A549 treated with AZD2906 at 1 μM for 4 hours (cell line): ENCODE measurements around the gene MPHOSPH9. TPM values are rescaled to one million over a fixed set of nuclear protein-coding genes. Genes with fewer than 3 reads are reported as not detected.

Experiments
- total RNA-seq: library from RNA; stranded (reverse); fragments of 200-300 nt; extraction: Qiagen RNA extraction; gene quantifications from 5 replicates; pipeline ENCODE4 v1.2.3, GENCODE V29; 2022

MPHOSPH9 gene
- 16.7 to 21.0 TPM (median 20.5 TPM) in 5 replicates for total RNA-seq

DNA sequence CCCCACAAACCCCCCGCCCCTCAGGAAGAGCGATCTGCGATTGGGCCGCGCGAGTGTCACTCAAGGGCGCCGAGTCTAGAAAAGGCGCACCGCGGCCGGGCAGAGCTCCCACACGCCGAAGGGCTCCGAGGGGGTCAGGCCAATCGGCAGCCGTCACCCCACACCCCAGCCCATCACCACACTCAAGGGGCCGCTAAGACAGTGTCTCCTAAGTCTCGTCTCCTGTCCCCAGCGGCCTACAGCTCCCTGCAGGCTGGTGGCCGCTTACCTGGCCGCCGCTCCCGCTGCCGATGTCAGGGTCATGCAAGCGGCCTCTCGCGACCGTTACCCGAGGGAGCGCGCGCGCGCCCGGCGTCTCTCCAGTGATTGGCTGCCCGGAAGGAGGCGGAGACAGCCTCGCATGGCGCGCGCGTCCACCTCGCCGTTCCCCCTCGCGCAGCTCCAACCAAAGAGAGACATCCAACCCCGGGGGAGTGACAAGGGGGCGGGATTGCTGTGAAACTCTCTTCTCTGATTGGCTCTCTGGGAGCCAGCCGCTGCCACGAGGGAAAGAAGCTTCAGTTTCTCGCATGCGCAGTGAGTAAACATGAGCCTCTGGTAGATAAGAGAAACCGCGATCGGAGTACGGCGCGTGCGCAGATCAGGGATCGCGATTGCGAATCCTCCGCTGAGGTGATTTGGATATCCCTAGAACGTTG is at the start of gene MPHOSPH9, which contains the start of gene MTRFR:
Gene MPHOSPH9, minus strand, starts transcription at position 335 of the 698 bp plus-strand sequence. CDS start 2,777 bp downstream, outside the sequence.
Gene MTRFR, plus strand, starts transcription at position 630 of the 698 bp plus-strand sequence. CDS start 20,239 bp downstream, outside the sequence.

DNA sequence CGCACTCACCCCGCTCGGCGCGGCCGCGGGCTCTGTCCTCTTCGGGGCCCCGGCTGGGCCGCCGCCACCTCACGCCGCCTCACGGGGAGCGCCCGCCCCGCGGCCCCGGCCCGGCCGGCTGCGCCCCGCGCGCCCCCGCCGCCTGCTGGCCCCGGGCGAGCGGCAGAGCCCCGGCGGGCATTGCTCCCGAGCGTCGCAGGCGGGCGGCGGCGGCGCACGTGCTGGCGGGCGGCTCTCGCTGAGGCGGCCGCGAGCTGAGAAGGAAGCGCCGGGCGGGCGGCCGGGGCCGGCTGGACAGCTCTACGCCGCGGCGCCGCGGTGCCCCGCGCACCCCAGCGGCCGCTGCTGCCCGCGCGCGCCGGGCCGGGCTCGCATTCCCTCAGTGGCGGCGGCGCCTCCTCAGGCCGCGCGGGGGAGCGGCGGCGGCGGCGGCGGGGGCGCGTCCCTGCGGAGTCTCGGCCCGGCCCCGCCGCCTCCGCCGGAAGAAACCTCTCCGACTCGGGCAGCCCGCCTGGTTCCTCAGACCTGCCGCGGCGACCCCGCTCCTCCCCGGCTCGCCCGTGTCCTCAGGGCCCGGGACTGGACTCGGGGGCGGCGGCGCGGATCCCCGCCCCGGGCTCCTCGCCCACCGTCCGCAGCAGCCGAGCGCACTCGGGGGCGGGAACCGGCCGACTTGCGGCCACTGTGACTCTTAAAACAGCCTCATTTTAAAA is 82.0 kb downstream of the MPHOSPH9 start, which contains the start of gene PITPNM2:
Gene PITPNM2, minus strand, starts transcription at position 347 of the 713 bp plus-strand sequence. CDS start 116,500 bp downstream, outside the sequence.

Other genes with a start within 250 kb of the MPHOSPH9 start
- 14.9 to 23.9 TPM (median 19.8 TPM) in 5 replicates for gene PITPNM2, start 82.1 kb downstream of the MPHOSPH9 start, total RNA-seq
- gene MTRFR, start 295 bp upstream of the MPHOSPH9 start, total RNA-seq = 12.9 to 20.5 TPM (median 15.1 TPM) in 5 replicates
- gene CDK2AP1, start 38.7 kb upstream of the MPHOSPH9 start, total RNA-seq = 115 to 164 TPM (median 154 TPM) in 5 replicates
- 16.5 to 25.4 TPM (median 21.1 TPM) in 5 replicates for gene SBNO1, start 131.7 kb upstream of the MPHOSPH9 start, total RNA-seq
- 49.4 to 56.5 TPM (median 54.1 TPM) in 5 replicates for gene KMT5A, start 151.0 kb upstream of the MPHOSPH9 start, total RNA-seq
- 1.3 to 1.7 TPM (median 1.4 TPM) in 5 replicates for gene RILPL2, start 203.5 kb upstream of the MPHOSPH9 start, total RNA-seq
- gene SNRNP35, start 225.0 kb upstream of the MPHOSPH9 start, total RNA-seq = 17.2 to 19.5 TPM (median 18.8 TPM) in 5 replicates